D721Med (cell line): ENCODE results near the gene GLP1R.

Source experiments
- DNase-seq: peaks from one replicate; pipeline ENCODE4 v3.0.0; 2011; ENCODE audit warnings: low spot score; ENCODE audit not compliant: insufficient read length
- FAIRE-seq: peaks from 2 replicates; lab custom pipeline; 2011; peaks lifted over from hg19 to GRCh38; lab: Jason Lieb, UNC
- TF ChIP-seq, protein P1 (sequence below): IDR thresholded peaks from 2 replicates; pipeline ENCODE4 v1.5.1; 2012; ENCODE audit warnings: mild to moderate bottlenecking, control low read depth; ENCODE audit not compliant: insufficient read depth; ENCODE audit errors: missing control alignments

The GLP1R gene

DNA sequence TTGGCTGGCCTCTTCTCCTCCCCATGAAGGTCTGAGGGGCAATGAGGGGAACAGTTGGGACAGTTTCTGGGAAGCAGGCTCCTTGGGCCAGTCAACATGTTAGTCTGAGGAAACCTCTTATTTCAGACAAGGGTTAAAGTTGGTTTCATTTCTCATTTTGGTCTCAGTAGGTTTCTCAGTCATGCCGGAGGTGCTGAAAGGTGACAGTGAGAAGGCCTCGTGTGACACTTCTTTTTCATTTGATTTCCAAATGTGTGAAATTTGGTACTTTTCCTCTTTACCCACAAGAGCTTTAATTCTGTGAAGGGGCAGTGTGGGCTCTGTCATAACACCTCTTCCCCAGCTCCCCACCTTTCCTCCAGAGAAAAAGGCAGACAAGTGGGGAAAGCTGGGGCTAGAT lies 7.5 kb upstream of the GLP1R start:
- DNase-seq, result no peak
- TF ChIP-seq, protein P1, sequence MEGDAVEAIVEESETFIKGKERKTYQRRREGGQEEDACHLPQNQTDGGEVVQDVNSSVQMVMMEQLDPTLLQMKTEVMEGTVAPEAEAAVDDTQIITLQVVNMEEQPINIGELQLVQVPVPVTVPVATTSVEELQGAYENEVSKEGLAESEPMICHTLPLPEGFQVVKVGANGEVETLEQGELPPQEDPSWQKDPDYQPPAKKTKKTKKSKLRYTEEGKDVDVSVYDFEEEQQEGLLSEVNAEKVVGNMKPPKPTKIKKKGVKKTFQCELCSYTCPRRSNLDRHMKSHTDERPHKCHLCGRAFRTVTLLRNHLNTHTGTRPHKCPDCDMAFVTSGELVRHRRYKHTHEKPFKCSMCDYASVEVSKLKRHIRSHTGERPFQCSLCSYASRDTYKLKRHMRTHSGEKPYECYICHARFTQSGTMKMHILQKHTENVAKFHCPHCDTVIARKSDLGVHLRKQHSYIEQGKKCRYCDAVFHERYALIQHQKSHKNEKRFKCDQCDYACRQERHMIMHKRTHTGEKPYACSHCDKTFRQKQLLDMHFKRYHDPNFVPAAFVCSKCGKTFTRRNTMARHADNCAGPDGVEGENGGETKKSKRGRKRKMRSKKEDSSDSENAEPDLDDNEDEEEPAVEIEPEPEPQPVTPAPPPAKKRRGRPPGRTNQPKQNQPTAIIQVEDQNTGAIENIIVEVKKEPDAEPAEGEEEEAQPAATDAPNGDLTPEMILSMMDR, result no peak
- no peak for FAIRE-seq

DNA sequence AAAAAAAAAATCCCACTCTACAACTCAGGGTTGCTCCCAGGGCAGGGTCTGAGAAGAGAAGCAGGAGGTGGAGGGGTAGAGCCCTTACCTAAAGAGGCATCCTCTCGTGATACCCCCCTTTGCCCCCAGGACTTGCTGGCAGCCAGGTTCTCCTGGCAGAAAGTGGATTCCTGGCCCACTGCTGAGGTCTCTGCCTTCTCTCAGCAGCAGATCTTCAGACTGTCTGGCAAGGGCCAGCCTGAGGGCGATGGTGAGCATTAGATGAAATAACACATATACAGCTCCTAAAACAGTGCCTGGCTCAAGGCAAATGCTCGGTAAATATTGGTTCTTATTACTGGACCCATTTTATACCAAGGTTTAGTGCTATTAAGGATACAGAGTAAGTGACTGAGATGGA lies 4.8 kb upstream of the GLP1R start:
- TF ChIP-seq, protein P1, result no peak
- DNase-seq (no peak), FAIRE-seq (no peak)

DNA sequence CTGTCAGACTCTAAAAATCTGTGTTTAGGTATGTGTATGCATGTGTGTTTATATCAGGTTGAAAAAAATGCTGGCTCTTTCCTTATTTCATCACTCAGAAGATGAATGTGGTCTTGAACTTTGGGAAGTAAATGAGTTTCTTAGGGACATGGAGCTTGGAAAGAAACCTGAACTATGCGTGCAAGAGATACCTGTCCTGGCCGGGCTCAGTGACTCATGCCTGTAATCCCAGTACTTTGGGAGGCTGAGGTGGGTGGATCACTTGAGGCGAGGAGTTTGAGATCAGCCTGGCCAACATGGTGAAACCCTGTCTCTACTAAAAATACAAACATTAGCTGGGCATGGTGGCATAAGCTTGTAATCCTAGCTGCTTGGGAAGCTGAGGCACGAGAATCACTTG lies 4.4 kb upstream of the GLP1R start:
- no peak for DNase-seq
- TF ChIP-seq, protein P1, result no peak
- no peak for FAIRE-seq

DNA sequence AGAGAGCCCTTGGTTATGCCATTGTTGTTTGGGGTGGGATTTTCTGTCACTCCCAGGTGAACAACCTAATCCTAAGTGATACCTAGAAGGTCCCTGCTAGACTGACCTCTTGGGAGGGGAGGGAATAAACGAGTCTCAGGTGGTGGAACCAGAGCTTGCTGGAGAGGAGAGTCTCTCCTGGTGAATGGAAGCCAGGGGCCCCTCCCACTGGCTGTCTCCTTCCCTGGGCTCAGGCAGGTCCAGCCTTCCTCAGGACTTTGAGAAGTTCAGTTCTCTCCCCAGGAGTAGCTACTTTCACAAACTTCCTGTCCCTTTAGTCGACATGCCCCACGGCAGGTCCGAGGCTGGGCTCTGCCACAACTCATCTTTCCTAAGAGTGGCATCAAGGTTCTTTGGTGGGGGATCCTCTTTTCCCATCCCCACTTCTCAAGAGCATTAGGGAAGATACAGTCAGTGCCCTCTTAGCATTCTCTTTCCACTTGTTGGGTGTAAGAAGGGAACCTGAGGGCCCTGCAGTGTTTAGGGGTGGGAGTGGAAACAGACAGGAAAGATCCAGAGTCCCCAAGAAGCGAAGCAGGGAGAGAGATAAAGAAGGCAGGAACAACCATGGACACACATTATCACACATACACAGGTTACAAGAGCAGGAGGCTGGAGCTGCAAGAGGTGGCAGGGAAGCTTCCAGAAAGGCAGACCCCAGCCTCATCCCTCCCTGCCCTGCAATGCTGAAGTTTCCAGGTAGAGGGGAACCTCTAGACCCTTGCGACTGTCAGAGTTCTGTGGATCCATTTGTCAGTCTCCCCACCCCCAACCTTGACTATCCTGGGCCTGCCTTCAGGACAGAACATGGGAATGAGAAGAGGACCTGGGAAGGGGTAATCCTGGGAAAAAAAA lies 900 bp upstream of the GLP1R start:
- no peak for DNase-seq
- no peak for FAIRE-seq
- TF ChIP-seq, protein P1, result no peak

DNA sequence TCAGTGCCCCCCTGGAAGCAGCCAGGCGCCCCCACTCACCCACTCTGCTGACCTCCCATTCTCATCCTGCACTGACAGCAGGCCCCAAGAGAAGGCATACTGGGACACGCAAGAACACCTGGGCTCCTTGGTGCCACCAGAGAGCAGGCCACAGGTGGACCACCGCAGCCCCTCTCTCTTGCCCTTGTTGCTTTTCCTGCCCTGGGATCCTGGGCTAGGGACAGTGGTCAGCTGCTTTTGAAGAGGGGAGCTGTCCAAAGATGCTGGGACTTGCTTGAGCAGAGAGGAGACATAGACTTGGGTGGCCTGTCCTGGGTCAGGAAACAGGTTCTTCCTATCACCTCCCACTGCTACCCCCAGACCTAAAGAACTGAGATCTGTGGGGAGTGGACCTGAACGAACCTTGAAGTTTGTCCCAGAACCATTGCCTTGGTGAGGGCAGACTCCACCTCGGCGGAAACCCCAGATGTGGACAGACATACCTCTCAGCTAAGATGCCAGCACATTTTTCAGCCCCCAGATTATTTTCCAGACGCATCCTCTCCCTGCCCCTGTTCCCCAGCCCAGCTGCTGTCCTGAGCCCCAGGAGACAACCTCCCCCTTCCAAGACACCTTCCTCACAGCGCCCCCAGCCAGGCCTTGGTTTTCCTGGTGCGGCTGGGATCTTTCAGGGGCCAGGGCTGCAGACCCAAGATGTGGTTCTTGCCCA lies 1.1 kb downstream of the GLP1R start:
- FAIRE-seq (no peak), DNase-seq (no peak)
- TF ChIP-seq, protein P1, result no peak

DNA sequence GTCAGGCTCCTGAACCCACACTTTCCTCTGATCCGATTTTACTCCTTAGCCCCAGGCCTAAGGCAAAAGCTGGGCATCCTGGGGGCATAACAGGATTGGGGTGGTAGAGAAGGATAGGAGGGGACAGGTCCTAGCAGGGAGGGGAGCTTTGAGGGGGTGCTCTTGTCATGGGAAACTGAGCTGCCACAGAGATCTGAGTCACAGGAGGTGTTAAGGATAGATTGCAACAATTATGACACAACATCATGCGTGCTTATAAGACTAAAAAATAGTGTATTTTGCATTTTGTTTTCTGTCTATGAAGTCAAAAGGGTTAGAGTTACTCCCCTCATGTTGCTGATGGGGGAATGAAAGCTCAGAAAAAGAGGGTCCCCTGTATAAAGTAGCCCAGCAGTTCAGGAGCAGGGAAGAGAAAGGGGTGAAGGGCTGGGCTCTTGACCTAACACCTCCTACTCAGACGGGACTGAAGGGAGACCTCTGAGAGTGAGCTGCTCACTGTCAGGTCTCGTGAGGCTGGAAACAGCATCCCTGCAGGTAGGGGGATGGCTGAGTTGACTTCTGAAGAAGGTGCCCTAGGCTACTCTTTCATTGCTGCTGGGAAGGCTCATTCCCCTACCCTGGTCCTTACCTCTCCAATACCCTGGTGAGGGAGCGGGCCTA lies 2.0 kb downstream of the GLP1R start:
- no peak for FAIRE-seq
- TF ChIP-seq, protein P1, result no peak
- no peak for DNase-seq
